Tracheal epithelial cell (primary cell): Measurements from ENCODE around the gene CARMIL3. TPM values are rescaled to one million over a fixed set of nuclear protein-coding genes. Genes with fewer than 3 reads are reported as not detected.

Experiments
- total RNA-seq: library from RNA; depleted of rRNA; stranded (reverse); fragments of >200 nt; gene quantifications from 2 replicates; pipeline ENCODE4 v1.2.1, GENCODE V29; 2014

The CARMIL3 gene, protein sequence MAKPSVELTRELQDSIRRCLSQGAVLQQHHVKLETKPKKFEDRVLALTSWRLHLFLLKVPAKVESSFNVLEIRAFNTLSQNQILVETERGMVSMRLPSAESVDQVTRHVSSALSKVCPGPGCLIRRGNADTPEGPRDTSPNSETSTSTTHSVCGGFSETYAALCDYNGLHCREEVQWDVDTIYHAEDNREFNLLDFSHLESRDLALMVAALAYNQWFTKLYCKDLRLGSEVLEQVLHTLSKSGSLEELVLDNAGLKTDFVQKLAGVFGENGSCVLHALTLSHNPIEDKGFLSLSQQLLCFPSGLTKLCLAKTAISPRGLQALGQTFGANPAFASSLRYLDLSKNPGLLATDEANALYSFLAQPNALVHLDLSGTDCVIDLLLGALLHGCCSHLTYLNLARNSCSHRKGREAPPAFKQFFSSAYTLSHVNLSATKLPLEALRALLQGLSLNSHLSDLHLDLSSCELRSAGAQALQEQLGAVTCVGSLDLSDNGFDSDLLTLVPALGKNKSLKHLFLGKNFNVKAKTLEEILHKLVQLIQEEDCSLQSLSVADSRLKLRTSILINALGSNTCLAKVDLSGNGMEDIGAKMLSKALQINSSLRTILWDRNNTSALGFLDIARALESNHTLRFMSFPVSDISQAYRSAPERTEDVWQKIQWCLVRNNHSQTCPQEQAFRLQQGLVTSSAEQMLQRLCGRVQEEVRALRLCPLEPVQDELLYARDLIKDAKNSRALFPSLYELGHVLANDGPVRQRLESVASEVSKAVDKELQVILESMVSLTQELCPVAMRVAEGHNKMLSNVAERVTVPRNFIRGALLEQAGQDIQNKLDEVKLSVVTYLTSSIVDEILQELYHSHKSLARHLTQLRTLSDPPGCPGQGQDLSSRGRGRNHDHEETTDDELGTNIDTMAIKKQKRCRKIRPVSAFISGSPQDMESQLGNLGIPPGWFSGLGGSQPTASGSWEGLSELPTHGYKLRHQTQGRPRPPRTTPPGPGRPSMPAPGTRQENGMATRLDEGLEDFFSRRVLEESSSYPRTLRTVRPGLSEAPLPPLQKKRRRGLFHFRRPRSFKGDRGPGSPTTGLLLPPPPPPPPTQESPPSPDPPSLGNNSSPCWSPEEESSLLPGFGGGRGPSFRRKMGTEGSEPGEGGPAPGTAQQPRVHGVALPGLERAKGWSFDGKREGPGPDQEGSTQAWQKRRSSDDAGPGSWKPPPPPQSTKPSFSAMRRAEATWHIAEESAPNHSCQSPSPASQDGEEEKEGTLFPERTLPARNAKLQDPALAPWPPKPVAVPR (N-terminal part only)
- total RNA-seq, result under 0.01 and 0.24 TPM in 2 replicates

DNA sequence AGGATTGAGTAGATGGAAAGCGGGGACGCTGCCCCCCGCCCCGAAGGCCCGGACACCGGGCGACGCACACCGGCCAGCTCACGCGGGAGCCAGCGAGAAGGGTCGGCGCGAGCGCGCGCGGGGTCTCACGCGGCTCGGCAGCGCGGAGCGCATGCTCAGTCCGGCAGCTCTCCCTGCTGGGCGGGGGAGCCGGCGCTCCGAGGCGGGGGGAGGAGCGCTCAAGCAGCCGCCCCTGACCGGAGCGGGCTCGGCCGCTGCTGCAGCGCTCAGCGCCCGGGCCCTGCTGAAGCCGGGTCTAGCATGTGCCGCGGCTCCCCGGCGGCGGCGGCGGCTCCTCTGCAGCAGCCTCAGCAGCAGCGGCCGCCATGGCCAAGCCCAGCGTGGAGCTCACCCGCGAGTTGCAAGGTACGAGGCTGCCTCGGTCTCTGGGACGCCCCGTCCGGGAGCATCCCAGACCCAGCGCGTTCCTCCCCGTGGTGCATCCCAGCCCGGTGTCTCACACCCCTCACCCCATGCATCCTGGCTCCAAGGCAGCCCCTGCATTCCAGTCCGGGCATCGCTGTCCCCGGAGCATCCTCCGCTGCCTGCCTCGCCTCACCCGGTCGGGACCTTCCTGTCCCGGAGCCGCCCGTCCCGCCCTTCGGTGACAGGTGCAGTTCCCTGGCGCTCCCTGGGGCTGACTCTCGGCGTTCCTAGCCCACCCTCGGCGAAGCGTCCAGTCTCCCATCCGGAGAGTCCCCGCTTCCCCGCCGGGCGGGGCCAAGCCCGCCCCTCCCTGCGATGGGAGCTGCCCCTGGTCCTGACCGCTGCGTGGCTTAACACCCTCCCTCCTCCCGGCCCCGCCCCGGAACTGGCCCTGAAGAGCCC lies at the start of gene CARMIL3:
Gene CARMIL3, plus strand, starts transcription at position 221 of the 867 bp plus-strand sequence. Its CDS starts 145 bp downstream, at position 366.

DNA sequence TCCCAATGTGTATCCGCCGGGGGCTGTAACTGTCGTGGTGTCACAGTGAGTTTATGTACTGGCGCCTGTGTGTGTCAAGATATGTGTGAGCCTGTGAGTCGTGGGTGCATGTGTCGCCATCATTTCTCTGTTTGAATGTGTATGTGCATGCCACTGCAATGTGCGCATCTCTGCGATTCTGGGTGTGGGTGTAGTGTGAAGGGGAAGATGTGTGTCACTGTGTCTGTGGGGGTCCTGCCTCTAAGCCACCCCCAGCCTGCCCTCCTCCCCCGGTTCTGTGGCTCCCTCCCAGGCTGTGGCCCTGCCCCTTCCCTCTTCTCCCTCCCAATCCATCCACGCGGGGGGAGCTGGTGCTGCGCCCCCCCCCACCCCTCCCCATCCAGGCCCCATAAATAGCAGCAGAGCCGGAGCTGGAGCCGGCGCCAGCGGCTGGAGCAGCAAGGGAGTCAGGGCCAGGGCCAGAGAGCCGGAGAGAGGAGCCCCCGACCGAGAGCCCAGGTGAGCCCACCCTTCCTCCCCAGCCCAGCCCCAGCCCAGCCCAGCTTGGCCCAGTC lies 19.4 kb downstream of the CARMIL3 start, which contains the start of gene CPNE6:
Gene CPNE6, plus strand, starts transcription at position 419 of the 554 bp plus-strand sequence. CDS start 1,375 bp downstream, outside the sequence.

DNA sequence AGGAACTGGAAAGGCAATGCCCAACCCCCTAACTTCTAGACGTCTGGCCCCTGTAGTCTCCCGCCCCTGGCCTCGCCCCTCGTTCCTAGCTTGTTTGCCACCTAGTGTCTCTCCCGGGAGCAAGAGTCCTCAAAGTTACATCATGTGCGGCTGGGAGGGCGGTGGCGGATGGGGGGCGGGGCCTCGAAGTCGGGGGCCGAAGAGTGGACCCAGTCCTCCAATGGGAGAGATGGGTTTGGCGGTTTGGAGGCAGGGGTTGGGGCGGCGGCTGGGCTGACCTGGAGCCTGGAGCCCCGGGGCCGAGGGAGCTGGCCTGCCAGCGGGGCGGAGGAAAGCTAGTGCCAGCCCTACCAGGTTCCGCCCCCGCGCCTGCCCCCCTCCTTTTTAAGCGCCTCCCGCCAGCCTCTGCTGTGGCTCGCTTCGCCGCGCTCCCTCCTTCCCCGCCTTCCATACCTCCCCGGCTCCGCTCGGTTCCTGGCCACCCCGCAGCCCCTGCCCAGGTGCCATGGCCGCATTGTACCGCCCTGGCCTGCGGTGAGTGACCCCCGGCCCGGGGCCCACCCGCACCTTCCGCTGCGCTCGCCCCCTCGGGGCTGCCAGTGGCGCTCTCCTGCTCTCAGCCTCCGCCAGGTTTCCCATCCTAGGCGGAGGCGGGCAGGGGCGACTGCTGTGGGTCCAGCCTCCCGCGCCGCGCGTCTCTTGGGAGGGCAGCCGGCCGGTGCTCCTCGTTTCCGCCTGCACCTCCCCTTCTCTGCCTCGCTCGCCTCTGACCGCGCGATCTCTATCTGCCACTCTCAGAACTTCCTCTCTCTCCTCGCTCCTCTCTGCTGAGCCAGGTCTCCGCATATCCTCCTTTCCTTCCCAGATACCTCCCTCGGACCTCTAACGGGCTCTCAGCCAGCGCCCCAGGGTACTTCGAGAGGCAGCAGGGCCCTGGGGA lies 42.4 kb downstream of the CARMIL3 start, which contains the start of gene PCK2:
Gene PCK2, plus strand, starts transcription at position 411 of the 940 bp plus-strand sequence. Its CDS starts 95 bp downstream, at position 506.

DNA sequence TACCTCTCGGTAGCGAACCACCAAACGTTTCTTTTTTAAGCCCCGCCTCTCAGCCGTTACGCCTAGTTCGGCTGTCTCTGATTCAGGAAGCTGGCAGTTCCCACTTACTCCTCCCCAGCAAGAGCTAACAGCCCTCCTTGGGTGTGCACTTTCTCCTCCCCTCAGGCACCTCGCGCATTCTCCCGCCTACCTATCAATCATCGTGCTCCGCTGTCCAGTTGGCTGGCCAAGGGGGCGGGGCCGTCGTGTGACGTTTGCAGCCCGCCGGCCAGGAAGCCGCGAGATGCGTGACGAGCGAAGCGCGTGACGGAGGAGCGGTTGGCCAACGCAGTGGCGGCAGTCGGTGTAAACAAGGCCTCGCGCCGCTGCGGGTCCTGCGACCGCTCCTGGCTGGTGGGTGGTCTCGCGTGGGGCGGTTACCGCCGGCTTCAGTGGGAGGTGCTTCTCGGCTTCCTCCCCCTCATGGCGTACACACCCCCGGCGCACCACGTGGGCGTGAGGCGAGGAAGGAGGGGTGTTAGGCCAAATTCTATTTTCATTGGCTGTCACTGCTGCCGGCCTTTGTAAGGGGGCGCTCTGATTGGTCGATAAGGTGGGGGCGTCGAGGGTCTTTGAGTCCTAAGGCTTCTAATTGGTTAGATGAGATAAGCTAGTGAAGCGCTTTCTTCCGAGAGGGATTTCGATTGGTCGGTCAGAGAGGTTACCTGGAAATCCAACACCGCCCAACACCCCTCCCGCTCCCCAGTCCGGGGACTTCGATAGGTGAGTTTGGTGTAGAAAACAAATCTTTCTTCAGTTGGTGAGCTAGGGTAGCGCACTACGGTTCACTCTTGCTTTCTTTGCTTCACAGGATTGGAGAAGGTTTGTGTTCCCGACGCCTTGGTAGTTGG lies 63.0 kb downstream of the CARMIL3 start, which contains the start of the genes DCAF11 and NRL:
Gene DCAF11, plus strand, starts transcription at position 246 of the 890 bp plus-strand sequence. CDS start 818 bp downstream, outside the sequence.
Gene NRL, minus strand, starts transcription at position 418 of the 890 bp plus-strand sequence. CDS start 32,101 bp downstream, outside the sequence.

Other genes starting within 250 kb of the CARMIL3 start
- 26.0 and 29.6 TPM in 2 replicates for gene DHRS4, start 98.2 kb upstream of the CARMIL3 start, total RNA-seq
- 11.5 and 12.0 TPM in 2 replicates for gene DHRS4L2, start 63.1 kb upstream of the CARMIL3 start, total RNA-seq
- gene CPNE6, start 19.6 kb downstream of the CARMIL3 start, total RNA-seq, result not detected in 2 replicates
- gene PCK2, start 42.3 kb downstream of the CARMIL3 start, total RNA-seq, result 57.1 and 93.8 TPM in 2 replicates
- 70.1 and 80.1 TPM in 2 replicates for gene DCAF11, start 62.8 kb downstream of the CARMIL3 start, total RNA-seq
- 0.96 and 1.9 TPM in 2 replicates for gene NRL, start 62.9 kb downstream of the CARMIL3 start, total RNA-seq
- gene FITM1, start 78.7 kb downstream of the CARMIL3 start, total RNA-seq, result under 0.01 and 0.24 TPM in 2 replicates
- gene PSME1, start 84.2 kb downstream of the CARMIL3 start, total RNA-seq, result 92.9 and 152 TPM in 2 replicates
- gene EMC9, start 89.6 kb downstream of the CARMIL3 start, total RNA-seq, result 11.7 and 12.8 TPM in 2 replicates
- 33.7 and 78.8 TPM in 2 replicates for gene PSME2, start 94.6 kb downstream of the CARMIL3 start, total RNA-seq
- 23.9 and 49.0 TPM in 2 replicates for gene RNF31, start 95.5 kb downstream of the CARMIL3 start, total RNA-seq
- gene IRF9, start 109.3 kb downstream of the CARMIL3 start, total RNA-seq, result 16.8 and 62.9 TPM in 2 replicates
- gene REC8, start 120.1 kb downstream of the CARMIL3 start, total RNA-seq, result 1.7 and 6.0 TPM in 2 replicates
- gene IPO4, start 136.8 kb downstream of the CARMIL3 start, total RNA-seq, result 45.6 and 64.3 TPM in 2 replicates
- gene TM9SF1, start 143.4 kb downstream of the CARMIL3 start, total RNA-seq, result 63.9 and 79.9 TPM in 2 replicates
- gene TSSK4, start 153.7 kb downstream of the CARMIL3 start, total RNA-seq, result not detected in 2 replicates
- 32.8 and 40.7 TPM in 2 replicates for gene CHMP4A, start 161.5 kb downstream of the CARMIL3 start, total RNA-seq
- 10.8 and 14.7 TPM in 2 replicates for gene MDP1, start 164.1 kb downstream of the CARMIL3 start, total RNA-seq
- 91.6 and 113 TPM in 2 replicates for gene NEDD8, start 180.4 kb downstream of the CARMIL3 start, total RNA-seq
- 95.1 and 97.1 TPM in 2 replicates for gene GMPR2, start 180.9 kb downstream of the CARMIL3 start, total RNA-seq
- gene TINF2, start 190.6 kb downstream of the CARMIL3 start, total RNA-seq, result 53.1 and 287 TPM in 2 replicates
- gene TGM1, start 211.2 kb downstream of the CARMIL3 start, total RNA-seq, result 69.1 and 167 TPM in 2 replicates
- gene RABGGTA, start 219.6 kb downstream of the CARMIL3 start, total RNA-seq, result 53.9 and 65.1 TPM in 2 replicates
- gene DHRS1, start 247.8 kb downstream of the CARMIL3 start, total RNA-seq, result 23.0 and 29.4 TPM in 2 replicates
- gene NOP9, start 247.8 kb downstream of the CARMIL3 start, total RNA-seq, result 26.6 and 41.4 TPM in 2 replicates